ENCODE results near the gene ENGASE.

GRCh38 chr17:79117905-79118487, 43.4 kb downstream of the ENGASE start:
- TF ChIP-seq EZH2 (IDR thresholded peaks at IDR 0.05; ENCODE audit: low read depth, unreplicated experiment) (no peak), POLR2AphosphoS5 (IDR thresholded peaks at IDR 0.05; ENCODE audit: low read depth) (no peak), CTCF (conservative IDR thresholded peaks at IDR 0.05; ENCODE audit: low read depth in 2 of 2) (no peak)

All from GM23338 (cell line).